K562 (cell line): ENCODE measurements around the gene TSGA10IP. TPM values are rescaled to one million over a fixed set of nuclear protein-coding genes. Genes with fewer than 3 reads are reported as not detected.

Source experiments
- ARID2 ChIP-seq: fragments of 450-650 bp; IDR thresholded peaks from 2 replicates; pipeline ENCODE4 v1.6.1; 2017; ENCODE audit warnings: antibody characterized with exemption, mild to moderate bottlenecking
- BRF1 ChIP-seq: IDR thresholded peaks from 3 replicates; pipeline ENCODE4 v1.6.1; 2011; ENCODE audit warnings: borderline replicate concordance, mild to moderate bottlenecking; ENCODE audit not compliant: insufficient read length; ENCODE audit errors: extremely low read depth
- CGGBP1 ChIP-seq: fragments of 250-450 bp; sonication (Bioruptor Pico); IDR thresholded peaks from 2 replicates; pipeline ENCODE4 v1.9.0; 2021; ENCODE audit warnings: mild to moderate bottlenecking
- CHD2 ChIP-seq: IDR thresholded peaks from 2 replicates; pipeline ENCODE4 v1.6.1; 2011; ENCODE audit warnings: low read depth, low read length
- CREB1 ChIP-seq, 2 experiments: sonication (generic) in 1 of 2; formaldehyde crosslinking in 1 of 2; IDR thresholded peaks; 2 replicates each; pipeline versions ENCODE4 v1.6.1 to v1.8.0; 2012 to 2022; ENCODE audit warnings: inconsistent platforms in 1 of 2, mild to moderate bottlenecking in 1 of 2, missing genetic modification reagents in 1 of 2, moderate library complexity in 1 of 2
- DLX4 ChIP-seq: fragments of 250-450 bp; sonication (Bioruptor Pico); IDR thresholded peaks from 2 replicates; pipeline ENCODE4 v1.6.1; 2021; ENCODE audit warnings: mild to moderate bottlenecking
- HEY1 ChIP-seq: fragments of 250-450 bp; sonication (Bioruptor Pico); IDR thresholded peaks from 2 replicates; pipeline ENCODE4 v1.5.0; 2020; ENCODE audit warnings: mild to moderate bottlenecking, moderate library complexity, borderline replicate concordance
- HLTF ChIP-seq: fragments of 450-650 bp; IDR thresholded peaks from 2 replicates; pipeline ENCODE4 v1.6.1; 2016
- IRF9 ChIP-seq: fragments of 450-650 bp; IDR thresholded peaks from 2 replicates; pipeline ENCODE4 v1.6.1; 2016; ENCODE audit warnings: missing biosample characterization, missing genetic modification characterization
- NCOA6 ChIP-seq: fragments of 450-650 bp; IDR thresholded peaks from 2 replicates; pipeline ENCODE4 v1.6.1; 2017; ENCODE audit warnings: mild to moderate bottlenecking
- NFE2 ChIP-seq: IDR thresholded peaks from 2 replicates; pipeline ENCODE4 v1.6.1; 2014; ENCODE audit warnings: antibody characterized with exemption, low read depth
- PATZ1 ChIP-seq: fragments of 250-450 bp; sonication (Bioruptor Pico); IDR thresholded peaks from 2 replicates; pipeline ENCODE4 v1.5.0; 2020; ENCODE audit warnings: mild to moderate bottlenecking, borderline replicate concordance
- PHTF2 ChIP-seq: fragments of 250-450 bp; sonication (Bioruptor Pico); IDR thresholded peaks from 2 replicates; pipeline ENCODE4 v1.5.0; 2021; ENCODE audit warnings: mild to moderate bottlenecking
- TOE1 ChIP-seq, 2 experiments: fragments of 450-650 bp in 1 of 2; sonication (generic) in 1 of 2; formaldehyde crosslinking in 1 of 2; IDR thresholded peaks; 2 replicates each; pipeline versions ENCODE4 v1.7.1 to v1.8.0; 2016 to 2022; ENCODE audit warnings: borderline replicate concordance in 2 of 2, mild to moderate bottlenecking in 2 of 2, antibody characterized with exemption in 1 of 2, inconsistent platforms in 1 of 2, low read depth in 1 of 2, missing genetic modification reagents in 1 of 2, moderate library complexity in 1 of 2
- TRIM28 ChIP-seq: fragments of 450-650 bp; IDR thresholded peaks from 2 replicates; pipeline ENCODE4 v1.6.1; 2017
- XRCC5 ChIP-seq: fragments of 200-400 bp; formaldehyde crosslinking; IDR thresholded peaks from 2 replicates; pipeline ENCODE4 v1.6.1; 2017; ENCODE audit warnings: low read depth, mild to moderate bottlenecking, low read length
- YBX1 ChIP-seq: fragments of 450-650 bp; IDR thresholded peaks from 2 replicates; pipeline ENCODE4 v1.7.1; 2016; ENCODE audit warnings: mild to moderate bottlenecking
- ZBTB5 ChIP-seq: fragments of 450-650 bp; IDR thresholded peaks from 2 replicates; pipeline ENCODE4 v1.6.1; 2017; ENCODE audit warnings: antibody characterized with exemption
- ZBTB9 ChIP-seq: fragments of 450-650 bp; formaldehyde crosslinking; IDR thresholded peaks from 2 replicates; pipeline ENCODE4 v1.4.0; 2020; ENCODE audit warnings: mild to moderate bottlenecking, moderate library complexity
- ZC3H4 ChIP-seq: sonication (generic); formaldehyde crosslinking; IDR thresholded peaks from 2 replicates; pipeline ENCODE4 v1.9.0; 2021; ENCODE audit warnings: missing genetic modification reagents, borderline replicate concordance
- ZNF57 ChIP-seq: fragments of 450-650 bp; formaldehyde crosslinking; IDR thresholded peaks from 2 replicates; pipeline ENCODE4 v1.4.0; 2020; ENCODE audit warnings: mild to moderate bottlenecking, moderate library complexity
- ZNF717 ChIP-seq: fragments of 250-450 bp; sonication (Bioruptor Pico); IDR thresholded peaks from 2 replicates; pipeline ENCODE4 v1.5.0; 2021
- polyA plus RNA-seq, 8 experiments: library from polyadenylated mRNA; depleted of rRNA in 4 of 8; stranded (reverse) in 5 of 8; unstranded in 3 of 8; fragments of >200 nt; fragmentation: Nextera tagmentation in 2 of 8; fragmentation: Illumina TruSeq in 1 of 8; extraction: Ambion mirVana in 2 of 8; extraction: Trizol in 1 of 8; gene quantifications; 2 replicates each; pipeline versions ENCODE4 v1.2.1 to v1.2.3, GENCODE V29; 2011 to 2014; ENCODE audit warnings: inconsistent platforms in 1 of 8, missing spikeins in 1 of 8
- total RNA-seq, 7 experiments: library from RNA; depleted of rRNA in 6 of 7; stranded (reverse); fragments of >200 nt in 6 of 7; fragmentation: Illumina TruSeq in 2 of 7; extraction: Trizol in 2 of 7; gene quantifications; 2 replicates each; pipeline versions ENCODE4 v1.2.1 to v1.2.3, GENCODE V29; 2011 to 2021; ENCODE audit warnings: low replicate concordance in 1 of 7

TSGA10IP gene
- total and polyA plus RNA-seq, 9 of the 15 experiments (the other 6 are each of a cell fraction or from before 2014, with no cell fraction given), result not detected

GRCh38 chr11:66001942-66002647 is 56.8 kb downstream of the TSGA10IP start, which contains the start of the genes BANF1 and EIF1AD (continued):
- peak; percentile 91 for TF ChIP-seq TOE1 (IDR thresholded peaks at IDR 0.05; ENCODE audit: borderline replicate concordance)
- no peak for TF ChIP-seq TOE1 (CRISPR knock-in tag; IDR thresholded peaks at IDR 0.05; ENCODE audit: borderline replicate concordance, low read depth)
- no peak; the same call in 1 of the 2 replicates for TF ChIP-seq CGGBP1 (CRISPR knock-in tag)
- no peak for TF ChIP-seq ZBTB5
- TF ChIP-seq NCOA6, result peak; percentile 83; the same call in 1 of the 2 replicates
- no peak for TF ChIP-seq NFE2
- TF ChIP-seq ZBTB9, result no peak
- TF ChIP-seq CREB1 (IDR thresholded peaks at IDR 0.05), result peak; percentile 79
- TF ChIP-seq CREB1 (CRISPR knock-in tag; IDR thresholded peaks at IDR 0.05), result peak; percentile 81
- no peak for TF ChIP-seq YBX1
- no peak for TF ChIP-seq ZC3H4
- TF ChIP-seq PATZ1 (CRISPR knock-in tag), result no peak
- peak; percentile 99 for TF ChIP-seq XRCC5
- peak; percentile 79; the same call in 1 of the 2 replicates for TF ChIP-seq TRIM28
- TF ChIP-seq HEY1 (CRISPR knock-in tag), result peak; percentile 88
- TF ChIP-seq PHTF2 (CRISPR knock-in tag), result no peak
- no peak for TF ChIP-seq IRF9 (tag)
- TF ChIP-seq DLX4 (CRISPR knock-in tag), result no peak
- peak; percentile 94 for TF ChIP-seq CHD2
- no peak for TF ChIP-seq ZNF57 (CRISPR knock-in tag)
- TF ChIP-seq BRF1, result no peak
- TF ChIP-seq ARID2, result no peak
- peak; percentile 52; the same call in 1 of the 2 replicates for TF ChIP-seq HLTF
- no peak for TF ChIP-seq ZNF717
